Amygdala (tissue), 56 donors: Measurements from ENCODE around the gene CLCN7.
"Not testable (repeated sequence)": the region's sequence is repeated elsewhere in the genome, so short reads cannot be mapped to it uniquely, and the experiment has no call there.

ENCODE experiments used
- DNase-seq, 56 donors: peaks; one replicate each; lab custom pipeline; 2025; lab: John Stamatoyannopoulos, UW

Gene CLCN7

GRCh38 chr16:1449201-1449788 lies 25.5 kb downstream of the CLCN7 start:
- no peak for DNase-seq

- DNase-seq: no peak
Observed at GRCh38 chr16:1448536-1449116, 26.2 kb downstream of the CLCN7 start.

- no peak for DNase-seq
Observed at GRCh38 chr16:1447965-1448364, 26.9 kb downstream of the CLCN7 start.

- DNase-seq: no peak
Observed at GRCh38 chr16:1446296-1447080, 28.3 kb downstream of the CLCN7 start.

- no peak for DNase-seq
Observed at GRCh38 chr16:1445518-1446203, 29.2 kb downstream of the CLCN7 start.

- DNase-seq: no peak
Observed at GRCh38 chr16:1444730-1445517, 29.9 kb downstream of the CLCN7 start.

- no peak for DNase-seq
Observed at GRCh38 chr16:1443980-1444729, 30.7 kb downstream of the CLCN7 start, which contains the start of gene CCDC154. CCDC154 (minus strand) TSS chr16:1444556; CDS start chr16:1444322, 234 bp downstream.

- no peak for DNase-seq
Observed at GRCh38 chr16:1443403-1443973, 31.3 kb downstream of the CLCN7 start.

- DNase-seq: no peak
Observed at GRCh38 chr16:1442697-1443096, 32.1 kb downstream of the CLCN7 start.

- no peak for DNase-seq
Observed at GRCh38 chr16:1441391-1441829, 33.4 kb downstream of the CLCN7 start.

GRCh38 chr16:1439699-1440074 lies 35.1 kb downstream of the CLCN7 start:
- DNase-seq: not testable (repeated sequence)

GRCh38 chr16:1439058-1439698 lies 35.6 kb downstream of the CLCN7 start:
- no peak for DNase-seq

- no peak for DNase-seq
Observed at GRCh38 chr16:1438229-1439057, 36.4 kb downstream of the CLCN7 start.

GRCh38 chr16:1437606-1438005 lies 37.2 kb downstream of the CLCN7 start:
- no peak for DNase-seq

GRCh38 chr16:1436731-1437355 lies 38.0 kb downstream of the CLCN7 start:
- DNase-seq: no peak

- DNase-seq: no peak
Observed at GRCh38 chr16:1435921-1436697, 38.7 kb downstream of the CLCN7 start.
